ENCODE data around the gene CNIH2. TPM values are rescaled to one million over a fixed set of nuclear protein-coding genes. Genes with fewer than 3 reads are reported as not detected.
A peak's percentile ranks its signal among the peaks of the same experiment; 100 is the strongest.

CNIH2 gene
- total and polyA plus RNA-seq, 2 of the 8 experiments (the other 6 are each of a cell fraction or from before 2014, with no cell fraction given), result 12.5 to 15.8 TPM

- 0 out of 2 replicates have a peak overlapping the region, but pooled peaks have one; percentile 90 for H2AK5ac ChIP-seq (ENCODE audit: low read depth, low read length)
- H3K9me3 ChIP-seq (ENCODE audit: insufficient read depth in 2 of 2, low read depth in 1 of 2, low read length in 1 of 2), result no peaks in the 10 kb centered on the region
- no peak overlapping the region; the same call in 1 of the 2 replicates for H4K8ac ChIP-seq (ENCODE audit: extremely low read depth, insufficient read depth, low read length)
- H3K4me2 ChIP-seq (ENCODE audit: insufficient read depth in 1 of 2, low read depth in 2 of 2, low read length in 2 of 2), result no peak overlapping the region
- H2BK120ac ChIP-seq (replicated peaks; ENCODE audit: low read depth, low read length), result no peak overlapping the region
- FAIRE-seq (no peak), DNase-seq (ENCODE audit: low read depth in 1 of 2, low spot score in 2 of 2) (no peak)
- no peak overlapping the region for H4K91ac ChIP-seq (replicated peaks; ENCODE audit: insufficient read length, low read length)
- ChIA-PET POLR2A (ENCODE audit: partially characterized antibody) (interaction anchor here (1.1 to 3.5 kb wide), 4 partner anchors 14 to 33 kb away, joined by 4 to 19 read pairs (median 4); no protein-coding TSS in a partner anchor), CTCF (ENCODE audit: partially characterized antibody) (interaction anchor here (0.6 to 11.7 kb wide), 11 partner anchors 10 to 104 kb away, joined by 3 to 242 read pairs (median 4); partner anchors contain the start of gene RIN1)
- peak overlapping the region; percentile 60 for H2BK5ac ChIP-seq (ENCODE audit: low read depth, low read length)
- no peak overlapping the region for H3K18ac ChIP-seq (ENCODE audit: extremely low read depth, low read length)
- no peaks in the 10 kb centered on the region for H3K36me3 ChIP-seq (ENCODE audit: control insufficient read depth in 2 of 4, insufficient read depth in 4 of 4, low read length in 3 of 4)
- H3K4me1 ChIP-seq (replicated peaks in 1 of 4; ENCODE audit: control insufficient read depth in 3 of 4, insufficient read depth in 4 of 4, low read length in 3 of 4), result peaks cover 12 to 33% (median 22%) of the 10 kb centered on the region in 4 experiments
- WGBS, 2 experiments (ENCODE audit: extremely low coverage in 1 of 2, insufficient coverage in 1 of 2, insufficient read length in 1 of 2, insufficient replicate concordance in 2 of 2, low coverage in 1 of 2, low lambda C conversion rate in 2 of 2, missing lambda C conversion rate in 1 of 2), result 91% methylated on average over 12 of the region's 14 CpGs; no CpG with 5 or more reads in 1 of the 2 experiments
- no peak overlapping the region for H3K56ac ChIP-seq (replicated peaks; ENCODE audit: insufficient read length, low read depth, low read length)
- H3K14ac ChIP-seq (ENCODE audit: insufficient read length), result no peak overlapping the region
- no peak overlapping the region for H3K9ac ChIP-seq (replicated peaks in 1 of 4; ENCODE audit: extremely low read depth in 1 of 4, low read depth in 3 of 4, low read length in 3 of 4)
- H4K5ac ChIP-seq (ENCODE audit: insufficient read length, low read depth, low read length), result no peak overlapping the region
- no peaks in the 10 kb centered on the region for H3K79me2 ChIP-seq (ENCODE audit: control insufficient read depth in 1 of 2, insufficient read depth in 2 of 2, low read length in 2 of 2)
- no peak overlapping the region for H3K4me3 ChIP-seq (ENCODE audit: extremely low read depth in 1 of 4, insufficient read depth in 2 of 4, low read depth in 3 of 4, low read length in 4 of 4)
- peaks cover 0 to 3% (median 0%) of the 10 kb centered on the region in 4 experiments; a peak in 2 of 7 replicates for H3K27me3 ChIP-seq (replicated peaks in 1 of 4; ENCODE audit: control insufficient read depth in 3 of 4, extremely low read depth in 1 of 4, insufficient read depth in 3 of 4, low read length in 3 of 4)
- no peak overlapping the region for H3K27ac ChIP-seq (ENCODE audit: low read depth, low read length)
- peaks cover 8% of the 10 kb centered on the region for H3K23me2 ChIP-seq (ENCODE audit: low read depth, low read length)
- no peak overlapping the region; the same call in 1 of the 2 replicates for H2BK15ac ChIP-seq (ENCODE audit: low read length)
- no peak overlapping the region for H3K23ac ChIP-seq (ENCODE audit: insufficient read length)
- no peak overlapping the region for H3K4ac ChIP-seq (replicated peaks; ENCODE audit: insufficient read length, low read depth, low read length)
- no peak overlapping the region for H2AFZ ChIP-seq (ENCODE audit: low read length)
- H2BK20ac ChIP-seq (ENCODE audit: low read length), result peak overlapping the region; percentile 93; the same call in 1 of the 2 replicates
- H2BK12ac ChIP-seq (ENCODE audit: low read depth, low read length), result peak overlapping the region; percentile 90; the same call in 1 of the 2 replicates
- no peaks in the 10 kb centered on the region for H3K79me1 ChIP-seq (ENCODE audit: low read depth, low read length)
- H4K20me1 ChIP-seq (replicated peaks in 1 of 2; ENCODE audit: control insufficient read depth in 1 of 2, insufficient read depth in 2 of 2, low read length in 2 of 2), result no peaks in the 10 kb centered on the region
- TF ChIP-seq EZH2 (IDR thresholded peaks at IDR 0.05; ENCODE audit: low read depth, low read length, severe bottlenecking), result no peak
- TF ChIP-seq, protein P1, sequence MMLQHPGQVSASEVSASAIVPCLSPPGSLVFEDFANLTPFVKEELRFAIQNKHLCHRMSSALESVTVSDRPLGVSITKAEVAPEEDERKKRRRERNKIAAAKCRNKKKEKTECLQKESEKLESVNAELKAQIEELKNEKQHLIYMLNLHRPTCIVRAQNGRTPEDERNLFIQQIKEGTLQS (IDR thresholded peaks at IDR 0.05; ENCODE audit: insufficient read depth, low read depth, low read length), result no peak
- TF ChIP-seq SIN3A (conservative IDR thresholded peaks at IDR 0.05 in 1 of 2, IDR thresholded peaks at IDR 0.05 in 1 of 2; ENCODE audit: low read depth in 1 of 2, low read length in 2 of 2), result no peak
- no peak for TF ChIP-seq TEAD4 (IDR thresholded peaks at IDR 0.05; ENCODE audit: low read depth, low read length)
- TF ChIP-seq CHD1 (IDR thresholded peaks at IDR 0.05; ENCODE audit: low read depth, low read length), result no peak
- no peak for TF ChIP-seq SRF (IDR thresholded peaks at IDR 0.05; ENCODE audit: low read depth, low read length)
- TF ChIP-seq KDM4A (IDR thresholded peaks at IDR 0.05; ENCODE audit: low read depth, low read length, severe bottlenecking), result no peak
- TF ChIP-seq HDAC6 (IDR thresholded peaks at IDR 0.05; ENCODE audit: low read depth, low read length), result no peak
- TF ChIP-seq ZNF274 (IDR thresholded peaks at IDR 0.05; ENCODE audit: borderline replicate concordance, extremely low read depth, low read length), result no peak
- TF ChIP-seq CHD2 (IDR thresholded peaks at IDR 0.05; ENCODE audit: low read length), result no peak
- TF ChIP-seq USF2 (IDR thresholded peaks at IDR 0.05; ENCODE audit: low read length), result no peak
These were observed 37.5 kb downstream of the CNIH2 start for GRCh38 chr11:66315498-66315885.

Data from H1 (cell line).